Type B pancreatic cell (in vitro differentiated cells): ENCODE data around the gene PAFAH1B2. TPM values are rescaled to one million over a fixed set of nuclear protein-coding genes. Genes with fewer than 3 reads are reported as not detected.

Source experiments
- DNase-seq: peaks from one replicate; pipeline ENCODE4 v3.0.0; 2021; ENCODE audit warnings: mixed read lengths; ENCODE audit not compliant: unreplicated experiment; ENCODE audit errors: extremely low spot score
- H3K27ac Mint-ChIP-seq: 2 replicates; pipeline ENCODE4 v1.8.0; 2021; ENCODE audit warnings: mild to moderate bottlenecking, mixed read lengths
- H3K27me3 Mint-ChIP-seq: 2 replicates; pipeline ENCODE4 v1.8.0; 2021; ENCODE audit warnings: mixed read lengths
- H3K36me3 Mint-ChIP-seq: 2 replicates; pipeline ENCODE4 v1.8.0; 2021; ENCODE audit warnings: mixed read lengths
- H3K4me1 Mint-ChIP-seq: one replicate; pipeline ENCODE4 v1.8.0; 2021; ENCODE audit warnings: mixed read lengths; ENCODE audit not compliant: unreplicated experiment
- H3K4me3 Mint-ChIP-seq: 2 replicates; pipeline ENCODE4 v1.8.0; 2021; ENCODE audit warnings: mild to moderate bottlenecking, mixed read lengths
- H3K9me3 Mint-ChIP-seq: 2 replicates; pipeline ENCODE4 v1.8.0; 2021; ENCODE audit warnings: mixed read lengths
- total RNA-seq: library from RNA; stranded (reverse); gene quantifications from 2 replicates; pipeline ENCODE4 v1.2.1, GENCODE V29; 2021; ENCODE audit warnings: low replicate concordance
- TF ChIP-seq, protein P1 (sequence below): fragments of 200-600 bp; sonication (generic); conservative IDR thresholded peaks from 2 replicates; pipeline ENCODE4 v1.5.0; 2021; ENCODE audit warnings: antibody characterized with exemption, mild to moderate bottlenecking

PAFAH1B2 gene
- total RNA-seq, 1 donor from 2014 or later, result 94.5 TPM

DNA sequence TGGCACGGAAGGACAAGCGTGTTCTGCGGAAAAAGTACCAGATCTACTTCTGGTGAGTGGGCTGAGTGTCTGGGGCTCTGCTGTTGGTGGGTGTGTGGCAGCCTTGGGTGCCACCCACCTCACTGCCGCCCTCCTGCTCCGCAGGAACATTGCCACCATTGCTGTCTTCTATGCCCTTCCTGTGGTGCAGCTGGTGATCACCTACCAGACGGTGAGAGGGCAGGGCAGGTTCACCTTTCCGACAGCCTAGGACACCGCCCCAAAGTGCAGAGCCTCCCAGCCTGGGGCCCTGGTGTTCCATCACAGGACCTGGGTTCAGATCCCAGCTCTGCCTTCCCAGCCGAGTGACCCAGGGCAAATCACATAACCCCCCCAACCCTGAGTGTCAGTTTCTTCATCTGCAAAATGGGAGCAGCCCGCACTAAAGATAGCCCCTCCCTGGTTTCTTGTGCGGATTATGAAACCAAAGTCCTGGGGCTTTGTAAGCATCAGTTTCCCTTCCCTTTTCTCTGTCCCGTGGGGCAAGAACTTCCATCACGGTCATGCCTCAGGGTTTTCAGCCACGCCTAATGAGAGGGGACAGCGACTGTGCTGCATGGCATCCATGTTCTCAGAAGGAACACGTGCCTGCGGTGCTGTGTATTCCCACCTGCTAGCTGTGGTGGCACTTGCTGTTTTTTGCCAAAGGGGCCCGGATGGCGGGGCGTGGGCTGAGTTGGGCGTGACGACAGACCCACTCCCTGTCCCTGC, 45.3 kb downstream of the PAFAH1B2 start:
- Mint-ChIP-seq H3K4me3 (no peak overlapping the region), H3K27ac (no peak overlapping the region), H3K27me3 (no peaks in the 10 kb centered on the region), H3K4me1 (peaks cover under 1% of the 10 kb centered on the region), H3K36me3 (peaks cover 16% of the 10 kb centered on the region), H3K9me3 (no peaks in the 10 kb centered on the region)
- DNase-seq, result peak; percentile 47
- TF ChIP-seq, protein P1, sequence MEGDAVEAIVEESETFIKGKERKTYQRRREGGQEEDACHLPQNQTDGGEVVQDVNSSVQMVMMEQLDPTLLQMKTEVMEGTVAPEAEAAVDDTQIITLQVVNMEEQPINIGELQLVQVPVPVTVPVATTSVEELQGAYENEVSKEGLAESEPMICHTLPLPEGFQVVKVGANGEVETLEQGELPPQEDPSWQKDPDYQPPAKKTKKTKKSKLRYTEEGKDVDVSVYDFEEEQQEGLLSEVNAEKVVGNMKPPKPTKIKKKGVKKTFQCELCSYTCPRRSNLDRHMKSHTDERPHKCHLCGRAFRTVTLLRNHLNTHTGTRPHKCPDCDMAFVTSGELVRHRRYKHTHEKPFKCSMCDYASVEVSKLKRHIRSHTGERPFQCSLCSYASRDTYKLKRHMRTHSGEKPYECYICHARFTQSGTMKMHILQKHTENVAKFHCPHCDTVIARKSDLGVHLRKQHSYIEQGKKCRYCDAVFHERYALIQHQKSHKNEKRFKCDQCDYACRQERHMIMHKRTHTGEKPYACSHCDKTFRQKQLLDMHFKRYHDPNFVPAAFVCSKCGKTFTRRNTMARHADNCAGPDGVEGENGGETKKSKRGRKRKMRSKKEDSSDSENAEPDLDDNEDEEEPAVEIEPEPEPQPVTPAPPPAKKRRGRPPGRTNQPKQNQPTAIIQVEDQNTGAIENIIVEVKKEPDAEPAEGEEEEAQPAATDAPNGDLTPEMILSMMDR, result no peak

DNA sequence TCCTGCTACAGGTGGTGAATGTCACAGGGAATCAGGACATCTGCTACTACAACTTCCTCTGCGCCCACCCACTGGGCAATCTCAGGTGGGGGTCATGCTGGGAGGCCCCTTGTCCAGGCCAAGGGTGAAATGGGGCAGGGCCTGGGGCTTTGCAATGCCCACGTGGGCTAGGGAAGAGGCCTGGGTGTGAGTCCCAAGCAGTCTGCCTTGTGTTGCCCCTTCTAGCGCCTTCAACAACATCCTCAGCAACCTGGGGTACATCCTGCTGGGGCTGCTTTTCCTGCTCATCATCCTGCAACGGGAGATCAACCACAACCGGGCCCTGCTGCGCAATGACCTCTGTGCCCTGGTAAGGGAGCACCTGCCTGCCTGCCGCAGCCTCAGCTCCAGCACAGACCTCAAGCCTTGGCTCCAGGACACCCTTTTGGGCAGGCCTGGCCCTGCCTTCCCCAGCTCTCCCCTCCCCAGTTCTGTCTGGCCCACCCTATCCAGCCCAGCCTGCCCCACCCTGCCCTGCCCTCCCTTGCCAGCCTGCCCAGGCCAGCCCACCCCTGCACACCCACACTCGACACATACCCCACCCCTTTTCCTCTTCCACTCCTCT, 46.0 kb downstream of the PAFAH1B2 start:
- TF ChIP-seq, protein P1, result no peak
- no peaks in the 10 kb centered on the region for H3K4me1 Mint-ChIP-seq
- DNase-seq, result no peak
- no peaks in the 10 kb centered on the region for H3K27me3 Mint-ChIP-seq
- H3K9me3 Mint-ChIP-seq, result no peaks in the 10 kb centered on the region
- H3K27ac Mint-ChIP-seq, result no peak overlapping the region
- peaks cover 17% of the 10 kb centered on the region for H3K36me3 Mint-ChIP-seq
- no peak overlapping the region for H3K4me3 Mint-ChIP-seq

DNA sequence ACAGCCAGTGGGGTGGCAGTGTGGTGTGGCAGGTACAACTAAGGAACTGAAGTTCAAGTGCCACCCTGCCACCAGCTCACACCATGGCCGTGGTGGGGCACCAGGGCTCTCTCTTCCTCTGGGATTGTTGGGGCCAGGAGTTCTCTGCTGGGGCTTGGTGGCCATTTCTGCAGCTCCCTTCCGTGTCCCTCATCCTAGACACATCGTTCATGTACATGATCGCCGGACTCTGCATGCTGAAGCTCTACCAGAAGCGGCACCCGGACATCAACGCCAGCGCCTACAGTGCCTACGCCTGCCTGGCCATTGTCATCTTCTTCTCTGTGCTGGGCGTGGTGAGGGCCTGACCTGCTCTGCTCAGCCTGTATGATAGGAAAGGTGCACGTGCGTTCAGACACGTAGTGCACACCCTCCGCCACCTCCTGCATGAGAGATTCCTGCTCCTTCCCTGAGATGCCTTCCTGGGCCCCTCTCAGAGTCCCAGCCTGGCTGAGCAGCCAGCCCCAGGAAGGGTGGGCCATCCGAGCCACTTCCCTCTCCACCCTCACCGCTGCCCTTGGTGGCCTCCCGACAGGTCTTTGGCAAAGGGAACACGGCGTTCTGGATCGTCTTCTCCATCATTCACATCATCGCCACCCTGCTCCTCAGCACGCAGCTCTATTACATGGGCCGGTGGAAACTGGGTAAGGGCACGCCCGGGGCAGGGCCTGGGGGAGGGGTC, 47.8 kb downstream of the PAFAH1B2 start:
- Mint-ChIP-seq H3K4me1 (no peaks in the 10 kb centered on the region), H3K27me3 (no peaks in the 10 kb centered on the region), H3K4me3 (no peak overlapping the region), H3K36me3 (peaks cover 20% of the 10 kb centered on the region), H3K27ac (no peak overlapping the region), H3K9me3 (no peaks in the 10 kb centered on the region)
- TF ChIP-seq, protein P1, result no peak
- DNase-seq, result no peak

DNA sequence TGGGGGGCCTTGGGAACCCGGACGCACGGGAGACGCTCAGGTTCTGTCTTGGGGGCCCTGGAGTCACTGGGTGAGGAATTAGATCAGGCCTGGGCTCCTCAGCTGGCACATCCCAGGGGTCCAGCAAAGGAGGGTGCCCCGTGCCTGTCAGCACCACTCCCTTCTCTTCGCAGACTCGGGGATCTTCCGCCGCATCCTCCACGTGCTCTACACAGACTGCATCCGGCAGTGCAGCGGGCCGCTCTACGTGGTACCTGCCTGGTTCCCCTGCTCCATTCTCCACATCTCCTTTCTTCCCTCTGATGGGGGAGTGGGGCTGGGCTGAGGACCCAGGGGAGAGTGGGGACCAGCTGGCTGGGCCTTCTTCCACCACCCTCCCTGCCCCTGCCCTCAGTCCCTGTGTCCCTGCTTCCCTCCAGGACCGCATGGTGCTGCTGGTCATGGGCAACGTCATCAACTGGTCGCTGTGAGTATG, 48.4 kb downstream of the PAFAH1B2 start:
- Mint-ChIP-seq H3K9me3 (no peaks in the 10 kb centered on the region), H3K4me3 (no peak overlapping the region), H3K27ac (no peak overlapping the region), H3K36me3 (peaks cover 16% of the 10 kb centered on the region), H3K4me1 (peaks cover 3% of the 10 kb centered on the region), H3K27me3 (no peaks in the 10 kb centered on the region)
- TF ChIP-seq, protein P1, result no peak
- DNase-seq, result no peak

DNA sequence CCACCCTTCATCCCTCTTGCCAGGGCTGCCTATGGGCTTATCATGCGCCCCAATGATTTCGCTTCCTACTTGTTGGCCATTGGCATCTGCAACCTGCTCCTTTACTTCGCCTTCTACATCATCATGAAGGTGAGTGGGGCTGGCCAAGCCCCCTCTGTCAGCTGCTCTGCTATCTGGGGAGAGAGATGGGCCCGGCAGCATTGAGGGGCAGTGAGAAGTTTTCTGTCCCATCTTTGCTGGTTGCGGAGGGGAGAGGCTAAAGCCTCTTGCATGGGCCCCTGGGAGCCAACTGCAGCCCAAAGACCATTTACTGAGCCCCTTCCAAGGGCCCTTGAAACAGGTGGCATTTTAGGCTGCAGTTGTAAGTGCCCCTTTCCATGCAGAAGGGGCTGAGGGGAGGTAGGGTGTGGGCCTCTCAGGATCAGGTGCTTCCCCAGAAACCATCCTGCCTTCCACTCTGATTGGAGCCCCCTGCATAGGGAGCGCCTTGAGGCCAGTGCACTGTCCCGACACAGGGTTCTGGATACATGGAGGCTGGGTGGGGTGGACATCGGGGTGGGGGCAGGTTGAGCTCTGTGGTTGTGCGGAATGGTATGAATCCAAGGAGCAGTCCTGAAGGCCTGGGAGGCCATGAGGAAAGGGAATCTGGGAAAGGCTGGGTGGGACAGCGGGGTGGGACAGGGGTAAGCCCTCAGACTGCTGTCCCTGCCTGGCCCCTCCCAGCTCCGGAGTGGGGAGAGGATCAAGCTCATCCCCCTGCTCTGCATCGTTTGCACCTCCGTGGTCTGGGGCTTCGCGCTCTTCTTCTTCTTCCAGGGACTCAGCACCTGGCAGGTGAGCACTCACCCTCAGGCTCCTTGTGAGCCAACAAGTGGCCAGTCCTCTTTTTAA, 49.3 kb downstream of the PAFAH1B2 start:
- Mint-ChIP-seq H3K4me3 (no peak overlapping the region), H3K27me3 (no peaks in the 10 kb centered on the region), H3K4me1 (peaks cover 12% of the 10 kb centered on the region), H3K36me3 (peaks cover 16% of the 10 kb centered on the region), H3K27ac (no peak overlapping the region), H3K9me3 (no peaks in the 10 kb centered on the region)
- DNase-seq, result no peak
- TF ChIP-seq, protein P1, result no peak
